ENCODE measurements around the gene MLXIP.

The MLXIP gene

DNA sequence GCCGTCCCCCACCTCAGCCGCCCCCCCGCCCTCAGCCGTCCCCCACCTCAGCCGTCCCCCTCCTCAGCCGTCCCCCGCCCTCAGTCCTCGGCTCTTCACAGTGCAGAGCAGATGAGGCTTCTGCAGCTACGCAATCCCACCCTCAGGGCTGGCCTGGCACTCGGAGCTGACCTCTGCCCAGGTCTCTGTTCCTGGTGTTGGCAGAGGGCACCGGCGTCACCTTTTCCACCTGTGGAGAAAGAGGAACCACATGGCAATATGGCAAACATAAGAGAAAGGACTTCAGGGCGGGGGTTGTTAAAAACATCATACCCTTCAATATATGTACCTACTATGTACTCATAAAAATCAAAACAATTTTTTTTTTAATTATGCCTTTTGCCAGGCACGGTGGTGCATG is 45.8 kb downstream of the MLXIP start:
- H3K4me3 ChIP-seq (ENCODE audit: low read length), result no peak overlapping the region
- no peak for DNase-seq (ENCODE audit: low read depth)
- TF ChIP-seq, protein P1, sequence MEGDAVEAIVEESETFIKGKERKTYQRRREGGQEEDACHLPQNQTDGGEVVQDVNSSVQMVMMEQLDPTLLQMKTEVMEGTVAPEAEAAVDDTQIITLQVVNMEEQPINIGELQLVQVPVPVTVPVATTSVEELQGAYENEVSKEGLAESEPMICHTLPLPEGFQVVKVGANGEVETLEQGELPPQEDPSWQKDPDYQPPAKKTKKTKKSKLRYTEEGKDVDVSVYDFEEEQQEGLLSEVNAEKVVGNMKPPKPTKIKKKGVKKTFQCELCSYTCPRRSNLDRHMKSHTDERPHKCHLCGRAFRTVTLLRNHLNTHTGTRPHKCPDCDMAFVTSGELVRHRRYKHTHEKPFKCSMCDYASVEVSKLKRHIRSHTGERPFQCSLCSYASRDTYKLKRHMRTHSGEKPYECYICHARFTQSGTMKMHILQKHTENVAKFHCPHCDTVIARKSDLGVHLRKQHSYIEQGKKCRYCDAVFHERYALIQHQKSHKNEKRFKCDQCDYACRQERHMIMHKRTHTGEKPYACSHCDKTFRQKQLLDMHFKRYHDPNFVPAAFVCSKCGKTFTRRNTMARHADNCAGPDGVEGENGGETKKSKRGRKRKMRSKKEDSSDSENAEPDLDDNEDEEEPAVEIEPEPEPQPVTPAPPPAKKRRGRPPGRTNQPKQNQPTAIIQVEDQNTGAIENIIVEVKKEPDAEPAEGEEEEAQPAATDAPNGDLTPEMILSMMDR (conservative IDR thresholded peaks at IDR 0.05; ENCODE audit: low read depth, low read length), result no peak

DNA sequence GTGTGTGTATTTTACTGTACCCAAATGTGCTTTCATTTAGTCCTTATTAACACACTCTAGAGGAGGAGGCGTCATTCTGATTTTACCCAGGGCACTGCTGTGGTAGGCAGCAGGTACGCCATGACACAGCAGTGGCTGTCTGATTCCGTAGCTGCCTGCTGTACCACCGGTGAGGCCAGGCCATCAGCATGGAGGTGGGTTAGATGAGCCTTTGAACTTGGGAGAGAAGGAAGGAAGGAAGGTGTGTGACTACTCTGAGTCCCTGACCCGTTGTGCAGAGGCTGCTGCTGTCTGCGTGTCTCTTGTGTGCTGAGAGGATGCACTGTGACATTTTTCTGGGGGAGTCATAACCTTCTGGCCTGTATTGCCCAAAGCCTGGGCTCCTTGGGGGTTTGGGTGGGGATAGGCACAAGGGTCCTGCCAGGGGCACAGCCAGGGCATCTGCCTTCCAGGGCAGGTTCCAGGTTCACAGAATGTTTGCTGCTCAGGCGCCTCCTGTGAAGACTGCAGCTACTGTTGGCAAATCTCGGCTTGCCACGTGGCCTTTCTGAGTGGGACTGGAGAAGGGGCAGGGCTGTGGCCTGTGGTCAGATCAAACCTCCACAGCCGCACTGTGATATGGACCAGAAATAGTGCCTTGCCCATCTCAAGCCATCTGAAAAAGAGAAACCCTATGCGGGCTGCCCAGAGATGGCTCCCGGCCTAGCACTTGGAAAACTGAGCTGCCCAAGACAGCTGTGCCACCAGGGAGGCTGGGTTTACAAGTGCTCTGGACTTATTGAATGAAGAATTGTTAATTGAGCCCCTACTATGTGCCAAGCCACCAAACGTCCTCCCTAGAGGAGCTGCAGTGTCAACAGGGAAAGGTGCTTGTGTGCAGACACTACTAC is 47.1 kb downstream of the MLXIP start:
- no peak overlapping the region for H3K4me3 ChIP-seq (ENCODE audit: low read length)
- DNase-seq (ENCODE audit: low read depth), result no peak
- TF ChIP-seq, protein P1 (conservative IDR thresholded peaks at IDR 0.05; ENCODE audit: low read depth, low read length), result no peak

DNA sequence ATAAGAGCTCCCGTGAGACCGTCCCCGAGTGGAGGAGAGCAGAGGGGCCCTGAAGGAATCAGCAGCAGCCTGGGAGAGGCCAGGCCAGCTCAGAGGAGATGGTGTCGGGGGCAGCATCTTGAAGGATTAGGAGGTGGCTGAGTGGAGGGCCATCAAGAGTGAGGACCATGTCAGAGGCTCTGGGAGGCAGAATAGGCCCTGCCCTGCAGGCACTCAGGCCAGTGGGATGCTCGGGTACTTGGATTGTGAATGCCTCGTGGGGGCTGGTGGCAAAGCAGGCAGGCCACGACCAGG is 47.7 kb downstream of the MLXIP start:
- TF ChIP-seq, protein P1 (conservative IDR thresholded peaks at IDR 0.05; ENCODE audit: low read depth, low read length), result no peak
- H3K4me3 ChIP-seq (ENCODE audit: low read length), result no peak overlapping the region
- DNase-seq (ENCODE audit: low read depth), result no peak

DNA sequence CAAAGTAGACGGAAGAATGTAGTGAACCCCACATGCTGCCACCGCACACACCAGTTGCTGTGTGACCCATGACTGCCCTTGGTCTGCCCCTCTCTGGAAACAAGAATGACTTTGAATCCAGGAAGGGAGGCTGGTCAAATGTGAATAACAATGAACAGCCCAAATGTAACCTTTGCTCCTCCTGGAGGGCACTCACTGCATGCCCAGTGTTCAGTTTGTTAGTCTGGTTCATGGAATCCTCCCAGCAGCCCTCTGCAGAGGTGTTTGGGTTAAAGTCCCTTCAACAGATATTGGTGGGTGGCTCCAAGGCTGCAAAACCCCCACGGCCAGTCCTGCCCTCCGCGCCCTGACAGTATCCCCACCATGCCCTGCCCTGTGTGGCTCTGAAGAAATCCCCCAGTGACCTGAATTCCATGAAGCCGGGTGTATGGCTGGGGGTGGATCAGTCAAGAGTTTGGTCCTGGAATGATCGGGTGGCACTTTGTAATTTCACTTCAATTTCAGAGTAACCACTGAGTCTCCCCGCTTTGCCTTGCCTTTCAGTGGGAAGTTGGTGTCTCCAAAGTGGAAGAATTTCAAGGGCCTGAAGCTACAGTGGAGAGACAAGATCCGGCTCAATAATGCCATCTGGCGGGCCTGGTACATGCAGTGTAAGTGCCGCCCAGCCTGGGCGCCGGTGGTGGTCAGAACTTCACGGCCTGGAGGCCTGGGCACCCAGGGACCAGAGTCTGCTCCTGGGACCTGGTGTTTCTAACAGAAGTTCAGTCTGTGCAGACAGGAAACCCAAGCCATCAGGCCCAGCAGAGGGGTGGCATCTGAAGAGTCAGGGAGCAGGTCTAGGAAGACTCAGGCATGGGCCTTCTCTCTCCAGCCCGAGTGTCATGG is 48.4 kb downstream of the MLXIP start:
- H3K4me3 ChIP-seq (ENCODE audit: low read length), result no peak overlapping the region
- TF ChIP-seq, protein P1 (conservative IDR thresholded peaks at IDR 0.05; ENCODE audit: low read depth, low read length), result peak; percentile 22

DNA sequence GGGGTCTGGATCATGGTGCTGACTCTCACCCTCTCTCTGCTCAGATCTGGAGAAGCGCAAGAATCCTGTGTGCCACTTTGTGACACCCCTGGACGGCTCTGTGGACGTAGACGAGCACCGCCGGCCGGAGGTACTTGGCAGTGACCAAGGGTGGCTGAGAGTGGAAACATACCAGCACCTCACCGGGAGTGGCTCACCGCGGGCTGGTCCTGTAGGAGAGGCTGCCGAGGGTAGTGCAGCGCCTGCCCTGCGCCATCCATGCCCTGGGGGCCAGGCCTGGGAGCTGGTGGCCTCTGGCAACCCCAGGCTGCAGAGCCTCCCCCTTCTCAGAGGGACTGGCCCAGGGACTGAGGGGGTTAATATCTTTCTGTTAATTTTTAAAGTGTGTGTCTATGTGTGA is 49.3 kb downstream of the MLXIP start:
- TF ChIP-seq, protein P1 (conservative IDR thresholded peaks at IDR 0.05; ENCODE audit: low read depth, low read length), result no peak
- no peak for DNase-seq (ENCODE audit: low read depth)
- H3K4me3 ChIP-seq (ENCODE audit: low read length), result no peak overlapping the region

More for the DNA sequence above, 48.4 kb downstream of the MLXIP start:
- no peak for DNase-seq (ENCODE audit: low read depth)

DNA sequence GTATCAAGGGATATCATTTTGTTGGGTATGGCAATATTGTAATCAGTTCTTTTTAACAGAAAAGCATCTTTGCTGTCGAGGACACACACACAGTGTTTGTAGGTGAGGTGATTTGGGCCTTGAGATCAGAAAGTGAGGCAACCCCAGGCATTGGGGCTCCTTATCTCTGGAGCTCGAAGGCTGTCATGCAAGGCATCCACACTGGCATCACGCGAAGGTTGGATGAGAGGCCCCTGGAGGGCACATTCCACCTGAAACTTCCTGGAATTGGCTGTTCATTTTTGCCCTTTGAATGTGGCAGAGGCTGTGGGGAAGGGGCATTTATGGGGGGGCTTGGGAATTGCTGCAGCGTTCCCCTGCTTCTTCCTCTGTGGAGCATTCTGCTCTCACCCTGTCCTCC is 49.9 kb downstream of the MLXIP start:
- no peak for DNase-seq (ENCODE audit: low read depth)
- H3K4me3 ChIP-seq (ENCODE audit: low read length), result no peak overlapping the region
- TF ChIP-seq, protein P1 (conservative IDR thresholded peaks at IDR 0.05; ENCODE audit: low read depth, low read length), result no peak

Data from retinal pigment epithelial cell (primary cell).